Mucosa of rectum (tissue), 2 donors: Measurements from ENCODE around the gene ZNF331.

Source experiments
- H3K27ac ChIP-seq, 2 donors: one replicate each; pipeline ENCODE4 v1.7.0; 2013; ENCODE audit warnings: inconsistent platforms in 2 of 2, low read depth in 2 of 2, low read length in 2 of 2
- H3K27me3 ChIP-seq, 2 donors: one replicate each; pipeline ENCODE4 v1.7.0; 2013; ENCODE audit warnings: low read length in 2 of 2; ENCODE audit not compliant: control insufficient read depth in 2 of 2, insufficient read depth in 2 of 2
- H3K36me3 ChIP-seq, 2 donors: one replicate each; pipeline ENCODE4 v1.7.0; 2013; ENCODE audit warnings: low read length in 2 of 2; ENCODE audit not compliant: control insufficient read depth in 2 of 2, insufficient read depth in 2 of 2
- H3K4me1 ChIP-seq, 2 donors: one replicate each; pipeline ENCODE4 v1.7.0; 2013; ENCODE audit warnings: low read length in 2 of 2, mild to moderate bottlenecking in 1 of 2; ENCODE audit not compliant: control insufficient read depth in 2 of 2, insufficient read depth in 2 of 2
- H3K4me3 ChIP-seq, 2 donors: one replicate each; pipeline ENCODE4 v1.7.0; 2013; ENCODE audit warnings: low read length in 2 of 2
- H3K9ac ChIP-seq, 2 donors: one replicate each; pipeline ENCODE4 v1.7.0; 2013; ENCODE audit warnings: low read length in 2 of 2, low read depth in 1 of 2, mild to moderate bottlenecking in 1 of 2
- H3K9me3 ChIP-seq, 2 donors: one replicate each; pipeline ENCODE4 v1.7.0; 2013; ENCODE audit warnings: low read length in 2 of 2; ENCODE audit not compliant: control insufficient read depth in 2 of 2
- donor health status: healthy.
- donor health status: Normal muscosa, but diverticular disease.

Gene ZNF331

GRCh38 chr19:53594811-53595509 lies 57.0 kb downstream of the ZNF331 start:
- no peak overlapping the region for H3K4me3 ChIP-seq
- no peak overlapping the region for H3K9ac ChIP-seq
- H3K4me1 ChIP-seq: no peaks in the 10 kb centered on the region
- H3K9me3 ChIP-seq: no peaks in the 10 kb centered on the region
- H3K27ac ChIP-seq: no peak overlapping the region
- H3K27me3 ChIP-seq: no peaks in the 10 kb centered on the region
- no peaks in the 10 kb centered on the region for H3K36me3 ChIP-seq

- H3K27me3 ChIP-seq: no peaks in the 10 kb centered on the region
- no peak overlapping the region for H3K9ac ChIP-seq
- H3K9me3 ChIP-seq: no peaks in the 10 kb centered on the region
- no peak overlapping the region for H3K27ac ChIP-seq
- H3K4me3 ChIP-seq: no peak overlapping the region
- no peaks in the 10 kb centered on the region for H3K4me1 ChIP-seq
- no peaks in the 10 kb centered on the region for H3K36me3 ChIP-seq
These were observed 57.5 kb downstream of the ZNF331 start for GRCh38 chr19:53595510-53595867.

- H3K4me1 ChIP-seq: no peaks in the 10 kb centered on the region
- no peaks in the 10 kb centered on the region for H3K36me3 ChIP-seq
- no peaks in the 10 kb centered on the region for H3K27me3 ChIP-seq
- H3K27ac ChIP-seq: no peak overlapping the region
- H3K9me3 ChIP-seq: no peaks in the 10 kb centered on the region
- H3K4me3 ChIP-seq: no peak overlapping the region
- no peak overlapping the region for H3K9ac ChIP-seq
These were observed 58.1 kb downstream of the ZNF331 start for GRCh38 chr19:53596056-53596455.

- H3K27me3 ChIP-seq: no peaks in the 10 kb centered on the region
- no peak overlapping the region for H3K4me3 ChIP-seq
- no peak overlapping the region for H3K27ac ChIP-seq
- H3K4me1 ChIP-seq: no peaks in the 10 kb centered on the region
- no peak overlapping the region for H3K9ac ChIP-seq
- no peaks in the 10 kb centered on the region for H3K36me3 ChIP-seq
- no peaks in the 10 kb centered on the region for H3K9me3 ChIP-seq
These were observed 59.1 kb downstream of the ZNF331 start for GRCh38 chr19:53597023-53597422.

GRCh38 chr19:53598361-53598760 lies 60.4 kb downstream of the ZNF331 start:
- H3K36me3 ChIP-seq: no peaks in the 10 kb centered on the region
- no peaks in the 10 kb centered on the region for H3K9me3 ChIP-seq
- no peak overlapping the region for H3K4me3 ChIP-seq
- no peak overlapping the region for H3K9ac ChIP-seq
- H3K4me1 ChIP-seq: no peaks in the 10 kb centered on the region
- no peak overlapping the region for H3K27ac ChIP-seq
- no peaks in the 10 kb centered on the region for H3K27me3 ChIP-seq

GRCh38 chr19:53600217-53600616 lies 62.3 kb downstream of the ZNF331 start:
- no peaks in the 10 kb centered on the region for H3K4me1 ChIP-seq
- H3K36me3 ChIP-seq: no peaks in the 10 kb centered on the region
- H3K27me3 ChIP-seq: no peaks in the 10 kb centered on the region
- no peaks in the 10 kb centered on the region for H3K9me3 ChIP-seq
- no peak overlapping the region for H3K9ac ChIP-seq
- no peak overlapping the region for H3K27ac ChIP-seq
- H3K4me3 ChIP-seq: no peak overlapping the region

GRCh38 chr19:53606031-53606430 lies 68.1 kb downstream of the ZNF331 start:
- no peak overlapping the region for H3K9ac ChIP-seq
- H3K4me3 ChIP-seq: no peak overlapping the region
- no peaks in the 10 kb centered on the region for H3K27me3 ChIP-seq
- H3K36me3 ChIP-seq: no peaks in the 10 kb centered on the region
- H3K9me3 ChIP-seq: no peaks in the 10 kb centered on the region
- no peaks in the 10 kb centered on the region for H3K4me1 ChIP-seq
- no peak overlapping the region for H3K27ac ChIP-seq

GRCh38 chr19:53608381-53608780 lies 70.4 kb downstream of the ZNF331 start:
- no peak overlapping the region for H3K27ac ChIP-seq
- no peaks in the 10 kb centered on the region for H3K36me3 ChIP-seq
- no peak overlapping the region for H3K4me3 ChIP-seq
- no peak overlapping the region for H3K9ac ChIP-seq
- H3K4me1 ChIP-seq: no peaks in the 10 kb centered on the region
- no peaks in the 10 kb centered on the region for H3K27me3 ChIP-seq
- H3K9me3 ChIP-seq: no peaks in the 10 kb centered on the region

GRCh38 chr19:53612762-53613526 lies 75.0 kb downstream of the ZNF331 start:
- H3K36me3 ChIP-seq: no peaks in the 10 kb centered on the region
- H3K9ac ChIP-seq: no peak overlapping the region
- no peaks in the 10 kb centered on the region for H3K4me1 ChIP-seq
- H3K27ac ChIP-seq: no peak overlapping the region
- H3K27me3 ChIP-seq: no peaks in the 10 kb centered on the region
- no peaks in the 10 kb centered on the region for H3K9me3 ChIP-seq
- H3K4me3 ChIP-seq: no peak overlapping the region

- Histone ChIP-seq H3K9ac (no peak overlapping the region), H3K27me3 (no peaks in the 10 kb centered on the region), H3K4me1 (no peaks in the 10 kb centered on the region), H3K36me3 (no peaks in the 10 kb centered on the region), H3K27ac (no peak overlapping the region), H3K4me3 (no peak overlapping the region), H3K9me3 (no peaks in the 10 kb centered on the region)
These were observed 84.2 kb downstream of the ZNF331 start for GRCh38 chr19:53621885-53622740.
